CD4-positive, alpha-beta T cell treated with Interferon alpha-2 for 1 hour (primary cell): ENCODE measurements around the gene ZNF584.
A peak's percentile ranks its signal among the peaks of the same experiment; 100 is the strongest.
"Not testable (repeated sequence)": the region's sequence is repeated elsewhere in the genome, so short reads cannot be mapped to it uniquely, and the experiment has no call there.

Experiments used
- DNase-seq, 2 donors: peaks; one replicate each; pipeline ENCODE4 v3.0.0-alpha.2; 2020 to 2022

Gene ZNF584

GRCh38 chr19:58408152-58409009 is at the start of gene ZNF584:
Gene ZNF584 (plus strand): TSS chr19:58408649. CDS start chr19:58409148, 499 bp downstream.
- DNase-seq, result peak; percentile 91 to 95

GRCh38 chr19:58361900-58362271 is 46.6 kb upstream of the ZNF584 start:
- no peak for DNase-seq

DNA sequence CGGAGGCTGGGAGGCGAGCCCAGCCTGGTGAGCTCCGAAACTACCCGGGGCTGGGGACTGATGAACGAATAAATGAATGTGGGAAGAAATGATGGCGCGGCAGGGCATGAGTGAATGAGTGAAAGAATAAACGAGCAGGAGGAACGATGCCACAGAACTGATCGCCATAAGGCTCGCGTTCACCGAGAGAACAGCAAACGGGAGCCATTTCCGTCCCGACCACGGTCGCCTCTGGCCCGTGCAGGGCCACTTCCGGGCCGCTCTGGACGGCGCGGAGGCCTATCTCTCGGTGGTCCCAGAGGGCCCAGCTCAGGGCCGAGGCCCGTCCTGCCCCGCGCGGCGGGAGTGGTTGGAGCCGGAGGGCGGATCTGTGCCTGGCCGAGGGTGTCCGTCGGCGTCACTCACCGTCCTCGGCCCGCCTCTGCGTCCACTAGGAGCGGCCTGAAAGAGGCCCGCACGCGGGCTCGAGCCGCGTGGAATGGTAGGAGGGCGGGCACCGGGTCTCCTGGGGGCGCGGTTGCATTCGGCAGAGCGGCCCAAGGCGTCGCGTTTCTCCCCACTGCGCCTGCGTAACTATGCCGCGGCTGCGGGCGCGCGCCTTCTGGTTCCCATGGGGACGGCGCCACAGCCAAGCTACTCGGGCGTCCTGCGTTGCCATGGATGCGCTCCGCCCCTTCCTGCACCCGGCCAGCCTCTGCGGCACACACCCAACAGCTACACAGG is 46.0 kb upstream of the ZNF584 start, which contains the start of gene ZNF497:
TSS of gene ZNF497 (minus strand) at position 480 of the 723 bp plus-strand sequence. CDS start 5,116 bp downstream, outside the sequence.
- peak; percentile 97 for DNase-seq

GRCh38 chr19:58364146-58364545 is 44.3 kb upstream of the ZNF584 start:
- no peak for DNase-seq

GRCh38 chr19:58366585-58367430 is 41.6 kb upstream of the ZNF584 start:
- no peak for DNase-seq

DNA sequence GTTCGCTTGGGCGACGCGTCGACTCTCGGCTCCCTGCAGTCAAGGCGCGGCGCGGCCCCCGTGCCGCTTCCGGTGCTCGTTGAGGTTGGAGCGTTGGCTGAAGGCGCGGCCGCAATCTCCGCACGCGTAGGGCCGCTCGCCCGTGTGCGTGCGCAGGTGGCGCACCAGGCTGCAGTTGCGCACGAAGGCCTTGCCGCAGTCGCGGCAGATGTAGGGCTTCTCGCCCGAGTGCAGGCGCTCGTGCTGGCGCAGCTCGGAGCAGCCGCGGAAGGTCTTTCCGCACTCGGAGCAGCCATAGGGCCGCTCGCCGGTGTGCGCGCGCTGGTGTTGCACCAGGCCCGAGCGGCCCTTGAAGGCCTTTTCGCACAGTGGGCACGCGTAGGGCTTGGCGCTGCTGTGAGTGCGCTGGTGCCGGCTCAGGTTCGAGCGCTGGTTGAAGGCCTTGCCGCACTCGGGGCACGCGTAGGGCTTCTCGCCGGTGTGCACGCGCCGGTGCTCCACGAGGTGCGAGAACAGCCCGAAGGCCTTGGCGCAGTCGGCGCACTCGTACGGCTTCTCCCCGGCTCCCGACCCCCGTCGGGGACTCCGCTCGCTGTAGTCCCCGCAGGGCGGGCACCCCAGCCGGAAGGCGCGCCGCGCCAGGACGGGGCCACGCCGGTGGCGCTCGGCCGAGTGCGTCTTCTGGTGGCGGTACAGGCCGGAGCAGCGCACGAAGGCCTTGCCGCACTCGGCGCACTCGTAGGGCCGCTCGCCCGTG is 40.6 kb upstream of the ZNF584 start:
- no peak for DNase-seq

DNA sequence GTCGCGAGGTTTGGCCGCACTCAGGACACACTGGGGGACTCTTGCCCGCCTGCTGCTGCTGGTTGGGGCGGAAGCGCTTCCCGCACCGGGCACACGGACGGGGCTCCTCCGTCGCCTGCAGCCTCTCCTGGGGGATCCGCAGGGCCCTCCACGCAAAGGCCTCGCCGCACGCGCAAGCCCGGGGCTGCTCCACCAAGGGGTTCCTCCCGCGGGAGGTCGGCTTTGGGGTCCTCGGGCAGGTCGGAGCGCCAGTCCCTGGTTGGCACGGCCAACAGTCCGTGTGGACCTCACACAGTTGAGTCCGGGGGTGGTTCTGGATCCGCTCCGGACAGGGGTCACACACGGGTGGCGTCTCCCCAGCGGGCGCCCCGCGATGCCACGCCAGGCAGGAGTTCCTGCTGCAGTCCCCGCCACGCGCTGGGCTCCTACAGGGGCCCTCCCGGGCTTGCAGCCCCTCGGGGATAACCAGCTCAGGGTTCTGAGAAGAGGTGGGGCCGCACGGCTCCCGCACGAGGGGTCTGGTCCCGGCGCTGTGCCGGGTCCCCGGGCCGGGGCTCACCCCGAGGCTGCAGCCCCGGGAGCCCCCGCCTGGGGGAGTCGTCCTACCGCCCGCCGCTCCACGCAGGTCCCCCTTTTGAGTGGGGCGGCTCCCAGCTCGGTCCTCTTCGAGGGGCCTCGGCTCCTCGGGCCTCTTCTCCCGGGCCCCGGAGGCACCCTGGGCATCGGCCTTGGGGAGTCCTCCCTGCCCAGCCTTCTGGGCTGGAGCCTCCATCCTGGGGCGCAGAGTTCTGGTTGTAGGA is 39.7 kb upstream of the ZNF584 start:
- no peak for DNase-seq

GRCh38 chr19:58372311-58373133 is 35.9 kb upstream of the ZNF584 start:
- DNase-seq, result no peak

GRCh38 chr19:58374200-58374599 is 34.2 kb upstream of the ZNF584 start:
- no peak for DNase-seq

GRCh38 chr19:58376724-58377123 is 31.7 kb upstream of the ZNF584 start:
- DNase-seq, result not testable (repeated sequence)

DNA sequence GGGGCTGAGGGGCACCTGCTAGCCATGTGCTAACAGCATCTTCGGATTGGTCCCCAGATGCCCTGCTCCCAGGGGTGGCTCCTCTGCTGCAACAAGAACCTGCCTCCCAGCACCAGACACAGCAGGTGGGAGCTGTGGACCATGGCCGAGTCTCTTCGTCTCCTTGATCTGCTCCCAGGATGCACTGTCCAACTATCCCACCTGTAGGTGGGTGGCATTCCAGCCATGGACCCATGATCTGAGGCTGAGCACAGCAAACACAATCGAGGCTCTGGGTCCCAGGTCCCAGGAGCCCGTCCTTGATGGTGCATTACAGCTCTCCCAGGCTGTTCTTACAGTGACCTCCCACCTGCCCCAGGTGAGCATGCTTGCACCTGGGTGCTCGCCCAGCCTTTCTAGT is 29.2 kb upstream of the ZNF584 start:
- DNase-seq, result no peak

DNA sequence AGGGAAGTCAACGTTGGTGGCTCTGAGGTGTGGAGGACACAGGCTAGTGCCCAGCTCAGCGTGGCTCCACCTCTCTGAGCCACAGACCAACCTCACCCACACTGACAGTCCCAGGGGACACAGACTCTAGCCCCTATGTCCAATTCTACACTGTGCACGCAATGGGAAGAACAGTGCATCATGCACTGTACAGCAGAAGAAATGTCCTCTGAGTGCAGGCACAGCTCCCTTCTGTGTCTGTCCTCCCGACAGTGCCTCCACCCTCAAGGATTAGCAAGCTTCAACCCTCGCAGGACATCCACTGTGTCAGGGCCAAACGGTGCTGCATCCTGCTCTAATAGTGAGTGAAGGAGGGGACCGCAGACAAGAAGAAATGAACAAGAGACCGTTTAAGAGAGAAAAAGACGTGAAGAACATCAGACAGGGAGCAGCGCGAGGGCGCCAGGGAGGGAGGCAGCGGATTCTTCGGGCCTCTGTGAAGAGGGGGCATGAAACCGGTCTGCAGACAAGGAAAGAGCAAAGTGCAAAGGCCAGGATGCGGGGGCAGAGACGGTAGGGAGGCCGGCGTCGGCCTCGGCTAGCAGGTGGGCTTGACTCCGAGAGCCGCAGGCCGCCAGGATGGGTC is 28.3 kb upstream of the ZNF584 start:
- DNase-seq, result no peak

GRCh38 chr19:58380662-58381459 is 27.6 kb upstream of the ZNF584 start, which contains the start of gene ZNF837:
Gene ZNF837 (minus strand): TSS chr19:58381030. CDS start chr19:58369332, 11,698 bp downstream.
- DNase-seq, result peak; percentile 99 to 100

- DNase-seq, result no peak
Observed at GRCh38 chr19:58381460-58382212, 26.8 kb upstream of the ZNF584 start.

GRCh38 chr19:58382997-58383603 is 25.3 kb upstream of the ZNF584 start:
- no peak for DNase-seq

DNA sequence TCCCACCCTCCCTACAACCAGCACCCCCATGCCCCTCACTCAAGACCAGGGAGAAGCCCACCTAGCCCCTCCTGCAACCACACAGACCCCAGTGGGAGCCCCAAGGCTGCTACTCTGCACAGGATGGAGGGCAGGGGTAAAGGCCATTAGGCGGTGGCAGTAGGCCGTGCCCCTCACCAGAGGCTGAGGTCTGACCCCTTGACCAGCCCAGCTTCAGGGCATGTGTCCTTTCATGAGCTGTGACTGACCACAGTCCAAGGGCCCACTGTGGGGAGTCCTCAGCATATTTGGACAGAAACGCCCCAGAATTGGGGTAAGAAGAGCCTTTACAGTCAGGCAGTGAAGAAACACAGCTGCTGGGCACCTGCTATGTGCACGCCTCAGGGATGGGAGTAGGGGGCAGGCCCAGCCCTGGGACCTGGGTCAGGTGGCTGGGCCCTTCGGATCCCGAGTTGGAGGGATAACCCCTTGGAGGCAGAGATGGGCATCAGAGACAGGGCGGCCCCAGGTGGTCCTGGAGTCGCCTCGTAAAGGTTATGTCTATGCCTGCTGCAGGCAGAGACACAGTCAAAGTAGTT is 23.0 kb upstream of the ZNF584 start:
- DNase-seq, result no peak

GRCh38 chr19:58385891-58386575 is 22.4 kb upstream of the ZNF584 start:
- DNase-seq, result no peak
